GM19351 (cell line): ENCODE results near the gene BAIAP2.
A peak's percentile ranks its signal among the peaks of the same experiment; 100 is the strongest.

Experiments used
- ATAC-seq: cut with Tn5 transposase; IDR thresholded peaks from one replicate; pipeline ENCODE4 v1.9.1; 2021; ENCODE audit warnings: mild to moderate bottlenecking, moderate library complexity; ENCODE audit not compliant: unreplicated experiment

The BAIAP2 gene

DNA sequence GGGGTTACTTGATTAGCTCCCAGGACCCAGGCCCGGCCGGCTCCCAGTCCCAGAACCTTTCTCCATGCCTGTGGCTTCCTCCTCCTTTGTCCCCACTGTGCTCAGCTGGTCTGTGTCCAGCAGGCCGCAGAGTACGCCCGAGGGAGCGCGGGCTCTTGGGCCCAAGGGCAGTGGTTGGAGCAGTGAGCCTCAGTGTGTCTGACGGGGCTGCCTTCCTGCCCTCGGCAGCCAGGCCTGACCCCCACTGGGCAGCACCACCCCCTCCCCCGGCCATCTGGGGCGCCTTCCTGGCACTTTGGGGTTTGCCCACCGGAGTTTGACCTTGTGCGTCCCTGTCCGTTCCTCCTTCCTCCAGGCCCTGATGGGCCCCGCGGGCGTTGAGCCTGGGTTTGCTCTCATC lies 67.9 kb downstream of the BAIAP2 start:
- ATAC-seq = no peak

DNA sequence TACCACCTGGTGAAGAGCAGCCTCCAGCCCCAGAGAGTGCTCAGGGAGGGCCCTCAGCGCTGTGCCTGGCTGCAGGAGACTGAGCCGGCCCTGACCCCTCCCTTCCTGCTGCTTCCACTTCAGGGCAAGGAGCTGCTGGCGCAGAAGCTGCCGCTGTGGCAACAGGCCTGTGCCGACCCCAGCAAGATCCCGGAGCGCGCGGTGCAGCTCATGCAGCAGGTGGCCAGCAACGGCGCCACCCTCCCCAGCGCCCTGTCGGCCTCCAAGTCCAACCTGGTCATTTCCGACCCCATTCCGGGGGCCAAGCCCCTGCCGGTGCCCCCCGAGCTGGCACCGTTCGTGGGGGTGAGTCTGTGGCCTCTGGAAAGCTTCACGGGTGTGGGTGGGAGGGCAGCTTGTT lies 68.4 kb downstream of the BAIAP2 start:
- ATAC-seq = no peak

- ATAC-seq = no peak
These were observed 71.8 kb downstream of the BAIAP2 start for GRCh38 chr17:81106716-81107115.

- ATAC-seq = no peak
These were observed 73.3 kb downstream of the BAIAP2 start for GRCh38 chr17:81108220-81108619.

DNA sequence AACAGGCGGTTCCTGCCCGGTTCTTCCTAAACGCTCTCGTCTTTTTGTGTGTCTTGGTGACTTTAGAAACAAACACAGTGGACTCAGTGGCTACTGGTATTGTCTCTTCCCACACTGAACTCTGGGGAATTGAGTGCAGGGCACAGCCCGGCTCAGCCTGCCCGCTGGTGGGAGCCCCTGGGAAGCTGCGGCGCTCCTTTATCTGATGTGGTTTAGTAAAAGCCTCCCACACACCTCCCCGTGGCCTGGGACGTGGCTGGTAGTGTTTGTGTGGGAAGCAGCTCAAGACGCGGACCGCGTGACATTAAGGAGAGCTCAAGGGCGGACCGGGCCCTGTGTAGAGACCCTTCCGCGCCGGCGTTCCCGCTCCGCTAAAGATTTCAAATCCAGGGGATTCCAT lies 75.0 kb downstream of the BAIAP2 start:
- no peak for ATAC-seq

GRCh38 chr17:81110488-81111040 lies 75.6 kb downstream of the BAIAP2 start:
- no peak for ATAC-seq

GRCh38 chr17:81111066-81111465 lies 76.1 kb downstream of the BAIAP2 start:
- no peak for ATAC-seq

- no peak for ATAC-seq
These were observed 77.5 kb downstream of the BAIAP2 start for GRCh38 chr17:81112450-81112849.

DNA sequence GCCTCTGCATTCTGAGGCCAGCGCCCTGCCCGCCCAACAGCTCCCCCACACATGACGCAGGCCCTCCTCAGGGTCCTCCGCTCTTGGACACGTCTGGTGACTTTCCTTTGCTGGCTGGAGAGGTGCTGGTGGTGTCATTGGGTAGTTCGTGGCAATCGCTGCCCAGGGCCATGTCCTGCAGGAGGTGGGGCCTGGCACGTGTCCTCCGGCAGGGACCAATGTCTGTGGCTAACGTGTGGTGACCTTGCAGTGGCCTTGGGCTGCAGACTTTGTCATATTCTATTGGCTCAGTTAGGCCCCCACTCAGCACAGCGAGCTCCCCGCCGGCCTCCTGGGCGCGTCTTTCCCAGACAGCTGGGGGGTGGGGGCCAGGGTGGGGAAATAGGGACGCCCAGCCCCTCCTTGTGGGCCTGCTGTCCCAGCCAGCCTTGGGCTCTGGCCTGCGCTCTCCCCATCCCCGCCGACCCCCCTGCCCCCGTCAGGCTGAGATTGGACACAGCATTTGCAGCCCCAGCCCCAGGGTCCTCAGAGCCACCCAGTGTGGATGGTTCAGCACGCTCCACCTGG lies 78.3 kb downstream of the BAIAP2 start:
- ATAC-seq = no peak

GRCh38 chr17:81114351-81115093 lies 79.6 kb downstream of the BAIAP2 start:
- no peak for ATAC-seq

DNA sequence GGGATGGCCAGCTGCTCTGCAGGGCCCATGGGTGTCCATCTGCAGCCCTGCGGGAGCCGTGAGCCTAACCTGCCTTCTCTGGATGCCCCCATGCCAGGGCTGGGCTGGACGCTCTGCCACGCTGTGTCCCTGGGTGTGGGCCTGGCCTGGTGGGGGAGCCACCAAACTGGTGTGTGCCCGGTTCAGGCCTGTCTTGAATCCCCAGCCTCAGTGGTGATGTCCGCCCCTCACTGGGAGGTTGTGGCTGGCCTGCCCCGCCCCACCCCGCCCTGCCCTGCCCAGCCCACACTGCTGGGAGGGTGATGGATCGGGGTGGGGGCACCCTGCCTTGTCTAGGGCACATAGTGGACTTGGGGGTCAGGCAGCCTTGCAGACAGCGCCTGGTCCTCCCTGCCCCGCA lies 80.3 kb downstream of the BAIAP2 start:
- no peak for ATAC-seq

- no peak for ATAC-seq
These were observed 81.0 kb downstream of the BAIAP2 start for GRCh38 chr17:81115749-81116464.

DNA sequence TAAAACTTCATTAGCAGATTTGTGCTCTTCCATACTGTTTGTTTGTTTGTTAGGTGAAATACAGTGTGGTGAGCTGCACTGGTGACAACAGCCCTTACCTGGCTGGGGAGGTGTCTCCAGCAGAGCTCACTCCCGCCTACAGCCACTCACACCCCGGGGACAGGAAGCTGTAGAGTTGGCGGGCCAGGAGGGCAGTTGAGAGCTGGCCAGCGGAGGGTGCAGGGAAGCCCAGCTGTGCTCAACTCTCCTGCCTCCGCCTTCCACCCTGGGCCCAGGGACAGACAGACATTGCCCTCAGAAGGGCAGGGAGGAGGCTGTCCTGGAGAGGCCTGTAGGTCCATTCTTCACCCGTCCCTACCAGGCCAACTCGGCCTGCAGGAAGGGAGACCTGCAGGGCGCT lies 81.8 kb downstream of the BAIAP2 start:
- ATAC-seq = no peak

DNA sequence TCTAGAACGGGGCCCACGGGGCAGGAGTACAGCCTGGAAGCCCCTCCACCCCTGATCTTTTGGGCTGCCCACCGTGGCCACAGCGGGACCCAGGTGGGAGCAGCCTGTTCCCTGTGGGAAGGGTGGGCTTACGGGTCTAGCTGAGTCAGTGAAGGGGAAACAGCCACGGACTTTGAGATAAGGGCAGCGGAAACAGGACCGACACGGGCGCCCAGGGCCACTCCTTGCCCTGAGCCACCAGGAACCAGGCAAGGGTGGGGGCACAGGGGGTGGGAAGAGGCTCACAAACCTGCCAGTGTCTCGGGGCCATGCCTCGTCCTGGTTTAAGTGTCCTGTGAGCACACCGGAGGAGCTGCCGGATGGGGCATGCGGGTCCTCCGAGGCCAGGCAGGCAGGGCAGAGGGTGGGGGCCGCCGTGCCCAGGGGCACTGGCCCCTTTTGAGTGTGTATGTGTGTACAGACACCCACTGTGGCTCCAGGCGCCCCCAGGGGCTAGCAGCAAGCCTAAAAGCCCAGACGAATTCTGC lies 82.8 kb downstream of the BAIAP2 start:
- no peak for ATAC-seq

GRCh38 chr17:81118308-81119221 lies 83.6 kb downstream of the BAIAP2 start:
- ATAC-seq = no peak

GRCh38 chr17:81119223-81120148 lies 84.5 kb downstream of the BAIAP2 start:
- peak; percentile 65 for ATAC-seq

GRCh38 chr17:81120149-81120484 lies 85.2 kb downstream of the BAIAP2 start:
- no peak for ATAC-seq

DNA sequence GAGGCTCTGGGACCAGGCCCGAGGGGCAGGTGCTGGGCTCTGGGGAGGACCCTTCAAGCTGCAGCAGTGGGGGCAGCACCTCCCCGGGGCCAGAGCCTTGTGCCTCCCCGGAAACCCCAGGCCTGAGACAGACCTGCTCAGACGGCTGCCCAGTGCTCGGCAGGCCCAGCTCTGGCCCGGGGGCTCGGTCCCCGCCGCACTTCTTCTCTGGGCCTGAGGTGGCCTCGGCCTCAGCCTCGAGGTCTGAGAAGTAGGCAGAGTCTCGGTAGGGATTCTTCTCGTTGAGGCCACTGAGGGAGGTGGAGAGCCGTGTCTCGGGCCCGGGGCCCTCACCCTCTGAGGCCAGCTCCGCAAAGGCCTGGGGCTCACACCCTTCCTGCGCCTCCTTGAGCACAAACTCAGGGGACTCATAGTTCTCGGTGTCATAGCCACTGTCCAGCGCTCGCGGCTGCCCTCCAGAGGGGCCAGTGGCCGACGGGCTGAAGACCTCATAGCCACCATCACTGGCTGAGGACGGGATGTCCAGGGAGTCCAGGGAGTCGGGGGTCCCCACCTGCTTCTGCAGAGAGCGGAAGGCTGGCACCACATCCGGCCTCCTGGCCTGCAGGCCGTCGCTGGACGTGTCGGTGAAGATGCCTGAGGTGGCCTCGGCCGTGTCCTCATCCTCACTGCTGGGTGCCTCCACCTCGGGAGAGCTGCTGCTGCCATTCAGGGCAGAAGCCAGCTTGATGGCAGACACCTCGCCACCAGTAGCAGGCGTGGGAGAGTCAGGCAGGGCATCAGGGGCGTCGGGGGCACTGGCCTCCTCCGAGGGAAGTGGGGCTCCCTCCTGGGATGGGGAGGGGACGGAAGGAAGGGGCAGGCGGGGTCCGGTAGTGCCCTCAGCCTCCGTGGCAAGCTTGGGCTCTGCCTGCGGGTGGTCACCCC lies 86.0 kb downstream of the BAIAP2 start:
- no peak for ATAC-seq
